Memory B cell (primary cell): ENCODE results near the gene PMPCA.

Experiments
- ATAC-seq: fragments of 150-1000 bp; cut with Tn5 transposase; 2 replicates; pipeline ENCODE4 v1.10.0; 2021; ENCODE audit warnings: low read depth, mild to moderate bottlenecking, moderate library complexity
- DNase-seq, 2 donors: peaks; one replicate each; pipeline ENCODE4 v3.0.0; 2022; ENCODE audit warnings: low spot score in 2 of 2
- H3K27ac Mint-ChIP-seq: one replicate; pipeline ENCODE4 v1.8.0; 2022; ENCODE audit warnings: mild to moderate bottlenecking, moderate library complexity, mixed read lengths
- H3K27me3 Mint-ChIP-seq: one replicate; pipeline ENCODE4 v1.8.0; 2022; ENCODE audit warnings: mixed read lengths
- H3K36me3 Mint-ChIP-seq: one replicate; pipeline ENCODE4 v1.8.0; 2022; ENCODE audit warnings: mild to moderate bottlenecking, mixed read lengths
- H3K4me1 Mint-ChIP-seq: one replicate; pipeline ENCODE4 v1.8.0; 2022; ENCODE audit warnings: mixed read lengths
- H3K4me3 Mint-ChIP-seq: one replicate; pipeline ENCODE4 v1.8.0; 2022; ENCODE audit warnings: mild to moderate bottlenecking, moderate library complexity, mixed read lengths
- H3K9me3 Mint-ChIP-seq: one replicate; pipeline ENCODE4 v1.8.0; 2022; ENCODE audit warnings: mixed read lengths

The PMPCA gene

DNA sequence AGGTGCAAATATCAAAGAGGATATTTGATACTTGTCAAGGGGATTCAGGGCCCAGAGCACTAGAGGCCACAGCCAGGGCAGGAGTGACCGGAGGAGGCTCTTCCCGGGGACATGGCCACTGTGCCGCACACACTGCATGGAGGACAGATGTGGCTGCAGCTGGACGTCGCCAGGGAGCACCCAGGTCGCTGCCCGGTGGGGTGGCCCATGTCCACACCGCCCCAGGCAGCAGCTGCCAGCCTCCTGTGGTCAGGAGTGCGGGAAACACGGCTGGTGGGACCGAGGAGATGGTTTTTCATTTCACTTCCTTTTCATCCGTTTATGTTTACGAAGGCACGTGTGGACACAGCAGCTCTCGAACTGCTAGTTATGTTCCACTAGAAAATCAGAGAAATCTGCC lies 57.3 kb downstream of the PMPCA start:
- no peak for ATAC-seq
- peaks cover 21% of the 10 kb centered on the region for H3K36me3 Mint-ChIP-seq

DNA sequence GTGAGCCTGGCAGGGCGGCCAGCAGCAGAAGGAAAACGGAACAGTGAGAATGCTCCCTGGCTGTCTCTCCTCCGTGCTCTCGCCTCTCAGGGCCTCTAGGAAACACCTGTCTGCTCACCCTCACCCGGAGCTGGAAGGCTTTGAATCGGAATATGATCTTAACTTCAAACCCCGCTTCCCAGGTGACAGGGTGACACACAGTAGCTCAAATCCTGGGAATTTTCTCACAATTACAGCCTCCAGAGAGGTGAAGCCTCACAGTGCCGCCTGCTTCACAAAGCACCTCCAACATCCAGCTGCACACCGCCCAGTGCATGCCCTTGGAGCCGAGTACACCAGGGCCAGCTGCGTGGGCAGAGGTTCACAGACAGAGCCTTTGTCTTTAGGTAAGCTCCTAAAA lies 59.9 kb downstream of the PMPCA start:
- Mint-ChIP-seq H3K27ac (no peak overlapping the region), H3K9me3 (no peaks in the 10 kb centered on the region), H3K4me1 (no peaks in the 10 kb centered on the region), H3K4me3 (no peak overlapping the region), H3K27me3 (no peaks in the 10 kb centered on the region), H3K36me3 (peaks cover 13% of the 10 kb centered on the region)
- ATAC-seq (no peak), DNase-seq (no peak)

More for the DNA sequence above, 57.3 kb downstream of the PMPCA start:
- Mint-ChIP-seq H3K4me1 (no peaks in the 10 kb centered on the region), H3K4me3 (no peak overlapping the region), H3K9me3 (no peaks in the 10 kb centered on the region), H3K27ac (no peak overlapping the region), H3K27me3 (no peaks in the 10 kb centered on the region)
- no peak for DNase-seq

DNA sequence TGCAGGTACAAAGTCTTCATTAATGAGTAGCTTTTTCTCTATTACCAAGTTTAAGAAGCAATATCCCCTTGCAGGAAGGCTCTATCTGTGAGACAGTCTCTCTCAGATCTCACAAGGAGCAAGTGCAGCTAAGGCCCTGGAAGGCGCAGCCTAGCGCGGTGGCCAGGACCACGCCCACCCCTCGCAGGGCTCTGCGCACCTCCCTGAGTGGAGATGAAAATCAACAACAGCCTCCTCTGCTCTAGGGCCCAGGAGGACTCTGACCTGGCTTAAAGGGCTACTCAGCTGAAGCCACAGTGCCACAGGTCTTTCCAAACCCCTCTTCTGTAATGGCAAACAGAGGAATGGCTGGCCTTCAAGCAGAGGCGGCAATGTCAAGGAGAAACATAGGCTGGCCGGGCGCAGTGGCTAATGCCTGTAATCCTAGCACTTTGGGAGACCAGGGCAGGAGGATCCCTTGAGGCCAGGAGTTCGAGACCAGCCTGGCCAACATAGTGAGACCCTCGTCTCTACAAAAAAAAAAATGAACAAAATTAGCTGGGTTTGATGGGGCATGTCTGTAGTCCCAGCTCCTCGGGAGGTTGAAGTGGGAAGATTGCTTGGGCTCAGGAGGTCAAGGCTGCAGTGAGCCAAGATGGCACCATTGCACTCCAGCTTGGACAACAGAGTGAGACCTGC lies 60.5 kb downstream of the PMPCA start:
- H3K9me3 Mint-ChIP-seq, result no peaks in the 10 kb centered on the region
- H3K27ac Mint-ChIP-seq, result no peak overlapping the region
- H3K27me3 Mint-ChIP-seq, result no peaks in the 10 kb centered on the region
- H3K4me1 Mint-ChIP-seq, result no peaks in the 10 kb centered on the region
- no peak overlapping the region for H3K4me3 Mint-ChIP-seq
- no peak for ATAC-seq
- DNase-seq, result no peak
- H3K36me3 Mint-ChIP-seq, result peaks cover 12% of the 10 kb centered on the region

DNA sequence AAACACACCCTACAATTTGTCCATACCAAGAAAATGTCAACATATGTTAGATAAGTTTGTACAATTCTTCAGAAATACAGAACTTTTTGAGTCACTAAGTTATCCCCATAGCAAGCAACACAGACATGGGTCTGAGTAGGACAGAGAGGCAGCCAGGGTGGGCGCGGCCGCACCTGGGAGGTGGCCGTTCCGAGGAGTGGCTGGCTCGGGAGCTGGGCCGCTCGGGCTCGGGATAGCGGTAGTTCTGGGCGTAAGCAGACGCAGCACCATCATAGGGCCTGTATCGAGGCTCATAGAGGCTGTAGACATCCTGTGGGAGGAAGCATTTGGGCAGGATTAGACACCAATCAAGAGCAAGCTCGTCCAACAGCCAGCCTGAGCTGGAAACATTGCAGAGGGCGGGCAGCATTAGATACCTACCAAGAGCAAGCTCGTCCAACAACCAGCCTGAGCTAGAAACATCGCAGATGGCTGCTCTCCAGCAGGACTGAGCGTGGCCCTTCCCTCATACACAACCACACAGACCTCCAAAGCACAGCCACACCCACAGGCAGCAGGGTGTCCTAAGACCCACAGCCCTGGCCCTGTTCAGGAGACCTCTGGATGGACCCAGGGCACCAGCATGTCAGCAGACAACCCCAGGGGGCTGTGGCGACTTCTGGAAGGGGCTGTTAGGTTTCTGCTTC lies 61.5 kb downstream of the PMPCA start:
- DNase-seq, result no peak
- Mint-ChIP-seq H3K27ac (no peak overlapping the region), H3K27me3 (no peaks in the 10 kb centered on the region), H3K4me1 (no peaks in the 10 kb centered on the region), H3K36me3 (peaks cover 9% of the 10 kb centered on the region), H3K9me3 (no peaks in the 10 kb centered on the region), H3K4me3 (no peak overlapping the region)
- no peak for ATAC-seq

DNA sequence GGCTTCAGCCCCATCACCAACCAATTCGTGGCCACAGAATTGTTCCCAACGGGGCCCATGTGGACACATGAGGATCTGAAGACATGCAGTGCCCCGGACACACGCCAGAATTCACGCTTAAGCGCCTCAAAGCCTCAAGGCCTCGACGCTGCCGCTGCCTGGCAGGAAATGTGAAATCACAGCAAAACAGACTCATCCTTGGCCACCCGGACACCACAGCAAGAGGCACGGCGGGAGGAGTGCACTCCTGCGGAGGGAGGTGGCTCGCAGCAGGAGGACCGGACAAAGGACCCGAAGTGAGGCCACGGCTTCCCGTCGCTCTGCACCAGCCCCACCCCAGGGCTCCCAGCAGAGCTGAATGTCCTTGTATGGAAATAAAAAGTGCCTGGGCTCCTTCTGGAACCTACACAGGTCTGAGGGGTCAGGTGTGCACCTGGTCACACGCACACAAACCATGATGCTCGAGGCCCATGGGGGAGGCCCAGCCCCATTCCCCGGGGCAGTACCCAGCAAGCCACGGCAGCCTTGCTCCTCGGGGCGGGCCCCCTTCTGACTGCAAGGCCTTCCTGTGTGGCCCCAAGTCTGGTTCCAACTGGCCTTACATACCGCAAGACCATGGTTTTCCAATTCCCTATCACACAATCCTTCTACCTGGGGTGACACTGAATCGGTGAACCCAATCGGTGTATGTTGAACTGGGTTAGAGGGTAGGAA lies 62.3 kb downstream of the PMPCA start:
- Mint-ChIP-seq H3K4me3 (no peak overlapping the region), H3K36me3 (peaks cover 9% of the 10 kb centered on the region), H3K4me1 (no peaks in the 10 kb centered on the region), H3K27ac (no peak overlapping the region), H3K9me3 (no peaks in the 10 kb centered on the region), H3K27me3 (no peaks in the 10 kb centered on the region)
- DNase-seq, result no peak
- no peak for ATAC-seq

DNA sequence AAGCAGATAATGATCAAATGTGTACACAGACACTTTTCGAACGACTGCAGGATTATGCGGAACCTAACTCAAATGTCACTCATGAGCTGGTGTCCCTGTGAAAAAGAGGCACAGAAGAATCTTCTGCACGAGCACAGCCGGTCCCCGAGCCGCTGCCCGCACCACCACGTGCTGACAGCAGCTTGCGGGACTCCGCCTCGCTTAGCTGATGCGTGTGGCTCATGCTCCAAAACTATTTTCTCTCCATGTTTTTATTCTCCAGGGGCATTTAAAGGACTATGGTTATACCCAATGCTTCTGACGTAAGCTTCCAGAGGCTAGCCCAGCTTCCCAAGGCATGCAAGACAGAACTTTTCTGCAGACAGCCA lies 62.9 kb downstream of the PMPCA start:
- no peaks in the 10 kb centered on the region for H3K27me3 Mint-ChIP-seq
- no peaks in the 10 kb centered on the region for H3K9me3 Mint-ChIP-seq
- no peak for ATAC-seq
- H3K27ac Mint-ChIP-seq, result no peak overlapping the region
- H3K4me3 Mint-ChIP-seq, result no peak overlapping the region
- no peak for DNase-seq
- no peaks in the 10 kb centered on the region for H3K4me1 Mint-ChIP-seq
- H3K36me3 Mint-ChIP-seq, result peaks cover 9% of the 10 kb centered on the region
